Measurements from ENCODE around the gene SFXN5.
"Not testable (repeated sequence)": the region's sequence is repeated elsewhere in the genome, so short reads cannot be mapped to it uniquely, and the experiment has no call there.

SFXN5 gene

GRCh38 chr2:73078457-73079411, 7.2 kb upstream of the SFXN5 start:
- no peak for DNase-seq (ENCODE audit: low read depth, low spot score)

GRCh38 chr2:73077424-73077795, 5.9 kb upstream of the SFXN5 start:
- no peak for DNase-seq (ENCODE audit: low read depth, low spot score)

DNA sequence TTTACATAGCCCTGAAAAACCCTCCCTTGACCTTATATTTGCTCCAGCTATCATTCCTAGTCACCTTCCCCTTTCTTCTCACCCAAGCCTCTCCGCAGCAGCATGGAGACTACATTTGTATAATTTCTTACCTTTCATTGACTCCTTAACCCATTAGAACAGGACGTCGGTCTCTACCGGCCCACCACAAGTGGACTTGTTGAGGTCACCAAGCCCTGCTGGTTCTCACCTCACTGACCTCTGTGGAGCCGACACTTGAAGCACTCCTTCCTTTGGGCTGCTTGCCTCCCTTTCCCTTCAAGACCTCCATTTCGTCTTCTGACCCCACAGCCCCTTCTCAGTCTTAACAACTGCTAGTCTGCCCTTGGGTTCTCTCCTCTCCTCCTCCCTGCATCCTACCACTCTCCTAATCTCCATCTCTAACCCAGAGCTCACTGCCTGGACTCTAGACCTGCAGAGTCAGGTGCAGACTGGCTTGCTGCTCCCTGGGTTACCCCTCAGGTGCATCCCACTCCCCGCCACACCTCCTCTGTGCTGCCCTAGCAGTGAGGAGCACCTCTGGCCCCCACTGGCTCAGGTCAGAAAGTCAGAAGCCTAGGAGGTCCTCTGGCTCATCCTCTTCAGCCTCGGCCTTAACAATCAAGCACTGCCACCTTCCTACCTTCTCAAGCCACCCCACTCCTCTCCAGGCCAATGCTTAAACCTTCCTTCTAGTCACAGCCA, 5.3 kb upstream of the SFXN5 start:
- DNase-seq (ENCODE audit: low read depth, low spot score): no peak

- no peak for DNase-seq (ENCODE audit: low read depth, low spot score)
Observed at GRCh38 chr2:73075477-73076373, 4.2 kb upstream of the SFXN5 start.

DNA sequence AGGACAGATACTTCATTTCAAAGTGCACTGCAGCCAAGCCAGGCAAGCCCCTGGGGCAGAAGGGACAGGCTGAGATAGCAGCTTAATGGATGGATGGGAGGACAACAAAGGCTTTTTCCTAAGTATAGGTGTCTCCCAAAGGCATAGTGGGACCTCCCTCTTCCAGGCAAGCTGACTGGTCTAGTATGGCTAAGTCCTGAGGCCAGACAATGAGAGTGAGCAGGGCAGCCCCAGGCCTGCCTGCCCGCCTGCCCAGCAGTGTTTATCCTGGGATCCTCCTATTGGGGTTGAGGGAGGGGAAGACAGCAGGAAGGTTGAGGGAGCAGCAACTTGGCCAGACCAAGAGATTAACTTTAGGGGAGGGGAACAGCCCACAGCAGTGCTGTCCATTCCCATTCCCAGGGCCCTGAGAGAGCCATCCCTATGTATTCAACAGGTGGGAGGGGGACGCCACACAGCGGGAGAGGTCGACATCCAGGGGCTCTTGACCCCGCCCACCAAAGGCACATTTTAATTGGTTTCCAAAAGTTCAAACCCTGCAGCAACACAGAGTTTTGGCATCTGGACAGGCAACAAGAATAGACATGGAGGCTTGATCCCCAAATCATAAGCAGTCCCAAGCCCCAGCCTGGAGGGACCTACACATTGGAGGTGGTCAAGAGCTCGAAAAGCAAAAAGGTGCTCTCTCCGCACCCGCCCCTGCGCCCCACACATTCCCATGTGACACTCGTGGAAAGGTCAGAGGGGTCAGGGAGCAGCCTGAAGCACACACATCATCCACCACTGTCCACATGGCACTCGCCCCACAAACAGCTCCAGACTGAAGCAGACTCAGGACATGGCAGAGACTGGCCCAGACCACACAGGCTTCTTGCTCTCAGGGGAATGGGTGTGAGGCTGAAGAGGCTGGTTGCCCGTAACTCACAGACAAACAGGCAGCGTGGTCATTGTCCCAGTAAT, 2.9 kb upstream of the SFXN5 start:
- DNase-seq (ENCODE audit: low read depth, low spot score): no peak

- DNase-seq (ENCODE audit: low read depth, low spot score): no peak
Observed at GRCh38 chr2:73072416-73072815, 904 bp upstream of the SFXN5 start.

GRCh38 chr2:73072129-73072395, 550 bp upstream of the SFXN5 start:
- no peak for DNase-seq (ENCODE audit: low read depth, low spot score)

GRCh38 chr2:73070643-73071359, 711 bp downstream of the SFXN5 start:
- peak; percentile 82 for DNase-seq (ENCODE audit: low read depth, low spot score)

- DNase-seq (ENCODE audit: low read depth, low spot score): no peak
Observed at GRCh38 chr2:73069855-73070642, 1.5 kb downstream of the SFXN5 start.

DNA sequence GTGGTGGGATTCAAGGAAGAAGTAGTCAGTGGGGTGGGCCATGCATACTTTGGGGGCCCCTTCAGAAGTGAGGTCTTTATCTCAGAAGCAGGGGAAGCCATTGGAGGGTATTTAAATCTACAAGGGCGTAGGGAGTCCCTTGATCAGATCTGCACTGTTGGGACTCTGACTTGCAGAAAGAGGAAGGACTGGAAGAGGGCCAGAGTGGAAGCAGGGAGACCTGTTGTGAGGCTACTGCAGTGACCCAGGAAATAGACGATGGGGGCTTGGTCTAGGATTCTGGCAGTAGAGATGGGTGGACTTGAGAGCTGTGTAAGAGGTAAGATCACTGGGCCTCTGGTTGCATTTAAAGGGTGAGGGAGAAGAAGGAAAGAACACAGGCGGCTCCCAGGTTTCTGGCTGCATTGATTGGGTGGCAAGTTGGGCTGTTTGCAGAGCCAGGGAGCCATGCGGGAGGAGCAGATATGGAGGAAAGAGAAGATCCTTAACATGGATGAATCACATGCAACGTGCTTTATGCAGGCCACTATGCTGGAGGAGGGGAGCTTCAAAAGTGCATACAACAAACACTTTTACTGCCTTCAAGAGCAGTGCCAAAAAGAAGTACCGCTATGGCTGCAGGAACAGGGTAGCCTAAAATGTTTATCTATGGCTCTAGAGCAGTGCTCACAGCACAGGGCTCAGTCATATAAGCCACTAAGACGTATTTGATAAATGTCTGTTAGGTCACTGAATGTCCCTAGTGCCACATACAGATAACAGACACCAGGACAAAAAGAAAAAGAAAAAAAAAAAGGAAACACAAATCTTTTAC, 2.3 kb downstream of the SFXN5 start:
- DNase-seq (ENCODE audit: low read depth, low spot score): no peak

DNA sequence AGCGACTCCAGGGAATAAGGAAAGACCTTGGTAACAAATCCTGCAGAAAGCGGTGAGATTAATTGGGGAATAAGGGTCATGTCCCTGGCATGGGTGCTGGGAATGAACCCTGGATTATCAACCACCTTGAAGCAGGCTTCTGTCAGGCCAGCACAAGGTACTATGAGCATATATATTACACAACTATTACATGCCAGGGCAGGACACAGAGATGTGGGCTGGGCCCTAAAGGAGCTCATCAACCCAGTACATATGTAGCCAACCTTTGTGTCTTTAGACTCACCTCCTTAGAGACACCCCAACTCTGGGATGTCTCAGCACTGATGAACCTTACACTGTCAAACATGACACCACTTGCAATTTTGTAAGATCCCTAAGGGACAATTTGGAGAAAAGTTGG, 3.4 kb downstream of the SFXN5 start:
- DNase-seq (ENCODE audit: low read depth, low spot score): no peak

DNA sequence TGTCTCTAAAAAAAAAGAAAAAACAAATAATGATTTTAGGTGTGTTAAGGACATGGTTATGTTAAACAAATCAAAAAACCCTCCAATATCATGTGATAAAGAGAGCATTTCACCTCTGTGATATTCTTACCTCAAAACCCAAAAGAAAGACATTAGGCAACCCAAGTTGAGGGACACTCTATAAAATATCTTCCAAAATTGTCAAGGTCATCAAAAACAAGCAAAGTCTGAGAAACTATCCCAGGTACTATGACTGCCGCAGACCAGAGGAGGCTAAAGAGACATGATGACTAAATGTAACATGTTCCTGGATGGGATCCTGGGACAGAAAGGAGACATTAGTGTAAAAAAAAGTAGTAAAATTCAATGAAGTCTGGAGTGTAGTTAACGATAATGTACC, 4.5 kb downstream of the SFXN5 start:
- DNase-seq (ENCODE audit: low read depth, low spot score): no peak

- not testable (repeated sequence) for DNase-seq (ENCODE audit: low read depth, low spot score)
Observed at GRCh38 chr2:73065070-73065469, 6.4 kb downstream of the SFXN5 start.

DNA sequence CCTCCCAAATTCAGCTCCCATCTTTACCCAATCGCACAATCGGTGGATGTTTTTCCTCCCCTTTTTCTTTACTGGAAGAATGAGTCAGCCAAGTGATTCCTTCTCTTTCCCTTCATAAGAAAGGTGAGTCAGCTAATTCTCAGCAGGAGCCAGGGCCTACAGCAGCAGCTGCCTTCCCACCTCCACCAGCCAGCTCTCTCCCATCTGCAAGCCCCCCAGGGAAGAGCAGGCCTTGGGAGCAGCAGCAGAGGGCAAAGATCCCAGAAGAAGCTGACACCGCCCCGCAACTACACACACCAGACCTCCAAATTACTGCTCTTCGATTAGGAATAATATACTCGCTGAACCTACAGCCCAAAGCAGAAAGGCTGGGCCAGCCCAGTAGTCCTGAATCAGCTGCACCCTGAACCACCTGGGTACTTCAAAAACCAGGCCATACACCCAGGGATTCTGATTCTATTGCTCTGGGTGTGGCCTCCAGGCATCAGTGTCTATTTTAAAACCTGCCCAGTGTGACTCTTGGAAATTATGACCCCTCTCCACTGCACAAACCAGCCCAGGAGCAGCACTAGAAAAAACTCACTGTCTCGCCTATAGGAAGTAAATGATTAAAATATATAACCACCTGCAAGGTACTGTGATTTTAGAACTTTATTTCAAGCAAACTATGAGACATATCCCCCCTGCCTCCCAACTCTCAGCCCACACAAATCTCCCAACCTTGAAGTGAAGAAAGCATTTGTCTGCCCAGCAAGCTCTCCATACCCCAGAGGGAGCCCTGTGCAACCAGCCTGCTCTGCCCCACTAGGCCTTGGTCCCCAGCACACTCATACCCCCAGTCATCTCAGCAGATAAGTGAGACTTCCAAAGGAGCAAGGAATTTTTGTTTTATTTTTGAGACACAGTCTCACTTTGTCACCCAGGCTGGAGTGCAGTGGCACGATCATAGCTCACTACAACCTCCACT, 7.3 kb downstream of the SFXN5 start:
- peak; percentile 79 for DNase-seq (ENCODE audit: low read depth, low spot score)

DNA sequence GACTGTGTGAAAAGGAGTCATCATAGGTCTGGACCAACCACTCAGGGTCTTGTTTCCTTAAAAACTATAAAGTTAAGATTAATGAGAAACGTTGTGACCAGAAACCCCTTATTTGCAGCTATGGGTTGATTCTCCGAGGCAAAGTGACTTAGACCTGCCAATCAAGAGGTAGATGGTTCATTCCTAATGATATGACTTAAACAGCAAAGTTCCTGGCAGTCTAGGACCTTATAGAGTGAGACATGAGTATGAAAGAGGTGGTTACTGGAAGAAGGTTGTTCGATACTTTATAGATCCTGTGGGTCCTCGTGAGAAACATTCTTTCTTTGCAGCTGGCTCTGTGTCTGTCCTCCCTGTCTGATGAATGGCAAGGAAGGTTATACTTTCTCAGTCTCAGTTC, 8.0 kb downstream of the SFXN5 start:
- DNase-seq (ENCODE audit: low read depth, low spot score): no peak

GRCh38 chr2:73059106-73059505, 12.4 kb downstream of the SFXN5 start:
- no peak for DNase-seq (ENCODE audit: low read depth, low spot score)

DNA sequence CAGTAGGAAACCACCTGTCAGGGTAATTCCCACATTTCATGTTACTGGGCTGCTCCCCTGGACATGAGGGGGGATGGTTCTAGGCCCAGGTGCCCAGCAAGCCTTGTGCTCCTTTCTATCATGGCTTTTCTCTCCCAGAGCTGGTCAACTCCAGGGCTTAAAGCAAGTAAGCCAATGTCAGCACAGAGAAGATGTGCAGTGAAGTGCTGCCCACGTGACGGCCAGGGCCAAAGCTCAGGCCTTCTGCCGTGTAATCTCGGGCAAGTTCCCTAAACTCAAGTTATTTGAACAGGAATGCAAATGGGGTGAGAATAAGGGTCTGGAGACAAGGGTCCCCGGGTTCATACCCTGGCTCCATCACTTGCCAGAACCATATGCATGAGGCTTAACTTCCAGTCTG, 16.5 kb downstream of the SFXN5 start:
- no peak for DNase-seq (ENCODE audit: low read depth, low spot score)

Measured in smooth muscle cell of the brain vasculature (primary cell).